WI38 (cell line): ENCODE results near the gene ANXA2.

Source experiments
- H3K4me3 ChIP-seq: 2 replicates; pipeline ENCODE4 v1.5.1; 2011; ENCODE audit warnings: low read depth, mild to moderate bottlenecking, control low read depth, low read length
- CTCF ChIP-seq: IDR thresholded peaks from 2 replicates; pipeline ENCODE4 v1.5.1; 2012; ENCODE audit warnings: low read depth, mild to moderate bottlenecking, control low read depth, low read length

The ANXA2 gene

GRCh38 chr15:60397772-60398445 is at the start of gene ANXA2:
Gene ANXA2 (minus strand): TSS chr15:60397986. CDS start chr15:60386075, 11,911 bp downstream.
- TF ChIP-seq CTCF, result no peak
- H3K4me3 ChIP-seq, result peak within 1 kb of the TSS; percentile 96

- TF ChIP-seq CTCF, result peak; percentile 45; the same call in 1 of the 2 replicates
- no peak overlapping the region for H3K4me3 ChIP-seq
These were observed 46.6 kb upstream of the ANXA2 start for GRCh38 chr15:60444289-60444912.

GRCh38 chr15:60442763-60443162 is 45.0 kb upstream of the ANXA2 start:
- TF ChIP-seq CTCF, result no peak

GRCh38 chr15:60442031-60442650 is 44.4 kb upstream of the ANXA2 start:
- H3K4me3 ChIP-seq, result no peak overlapping the region
- TF ChIP-seq CTCF, result no peak

More at GRCh38 chr15:60442763-60443162, 45.0 kb upstream of the ANXA2 start:
- H3K4me3 ChIP-seq, result no peak overlapping the region

GRCh38 chr15:60441331-60441730 is 43.5 kb upstream of the ANXA2 start:
- TF ChIP-seq CTCF, result no peak
- H3K4me3 ChIP-seq, result no peak overlapping the region

GRCh38 chr15:60438646-60439045 is 40.9 kb upstream of the ANXA2 start:
- no peak overlapping the region for H3K4me3 ChIP-seq

More at GRCh38 chr15:60438646-60439045, 40.9 kb upstream of the ANXA2 start:
- TF ChIP-seq CTCF, result no peak
